ENCODE data around the gene C10orf90.

The C10orf90 gene

GRCh38 chr10:126516515-126516914, 154.0 kb downstream of the C10orf90 start:
- TF ChIP-seq EZH2phosphoT487 (IDR thresholded peaks at IDR 0.05; ENCODE audit: borderline replicate concordance, low read length) = no peak
- TF ChIP-seq, protein P1, sequence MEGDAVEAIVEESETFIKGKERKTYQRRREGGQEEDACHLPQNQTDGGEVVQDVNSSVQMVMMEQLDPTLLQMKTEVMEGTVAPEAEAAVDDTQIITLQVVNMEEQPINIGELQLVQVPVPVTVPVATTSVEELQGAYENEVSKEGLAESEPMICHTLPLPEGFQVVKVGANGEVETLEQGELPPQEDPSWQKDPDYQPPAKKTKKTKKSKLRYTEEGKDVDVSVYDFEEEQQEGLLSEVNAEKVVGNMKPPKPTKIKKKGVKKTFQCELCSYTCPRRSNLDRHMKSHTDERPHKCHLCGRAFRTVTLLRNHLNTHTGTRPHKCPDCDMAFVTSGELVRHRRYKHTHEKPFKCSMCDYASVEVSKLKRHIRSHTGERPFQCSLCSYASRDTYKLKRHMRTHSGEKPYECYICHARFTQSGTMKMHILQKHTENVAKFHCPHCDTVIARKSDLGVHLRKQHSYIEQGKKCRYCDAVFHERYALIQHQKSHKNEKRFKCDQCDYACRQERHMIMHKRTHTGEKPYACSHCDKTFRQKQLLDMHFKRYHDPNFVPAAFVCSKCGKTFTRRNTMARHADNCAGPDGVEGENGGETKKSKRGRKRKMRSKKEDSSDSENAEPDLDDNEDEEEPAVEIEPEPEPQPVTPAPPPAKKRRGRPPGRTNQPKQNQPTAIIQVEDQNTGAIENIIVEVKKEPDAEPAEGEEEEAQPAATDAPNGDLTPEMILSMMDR (IDR thresholded peaks at IDR 0.05; ENCODE audit: low read depth, low read length, poor library complexity, severe bottlenecking) = no peak
- Histone ChIP-seq H3K36me3 (ENCODE audit: control insufficient read depth, low read length) (no peaks in the 10 kb centered on the region), H4K20me1 (ENCODE audit: control insufficient read depth, insufficient read depth, low read depth, low read length) (no peaks in the 10 kb centered on the region), H3K9me3 (ENCODE audit: control insufficient read depth, insufficient read depth, low read length) (no peaks in the 10 kb centered on the region), H3K79me2 (ENCODE audit: control insufficient read depth, low read length) (no peaks in the 10 kb centered on the region), H3K9me2 (replicated peaks; ENCODE audit: control insufficient read depth, low read length) (no peaks in the 10 kb centered on the region), H3K27ac (ENCODE audit: low read depth, low read length) (no peak overlapping the region), H3K27me3 (ENCODE audit: control insufficient read depth, low read length) (no peaks in the 10 kb centered on the region), H3K4me3 (ENCODE audit: low read length) (no peak overlapping the region), H3F3A (ENCODE audit: control insufficient read depth, insufficient read depth) (no peaks in the 10 kb centered on the region), H3K4me2 (ENCODE audit: low read length) (no peak overlapping the region), H3K4me1 (ENCODE audit: control insufficient read depth, low read length) (no peaks in the 10 kb centered on the region)

DNA sequence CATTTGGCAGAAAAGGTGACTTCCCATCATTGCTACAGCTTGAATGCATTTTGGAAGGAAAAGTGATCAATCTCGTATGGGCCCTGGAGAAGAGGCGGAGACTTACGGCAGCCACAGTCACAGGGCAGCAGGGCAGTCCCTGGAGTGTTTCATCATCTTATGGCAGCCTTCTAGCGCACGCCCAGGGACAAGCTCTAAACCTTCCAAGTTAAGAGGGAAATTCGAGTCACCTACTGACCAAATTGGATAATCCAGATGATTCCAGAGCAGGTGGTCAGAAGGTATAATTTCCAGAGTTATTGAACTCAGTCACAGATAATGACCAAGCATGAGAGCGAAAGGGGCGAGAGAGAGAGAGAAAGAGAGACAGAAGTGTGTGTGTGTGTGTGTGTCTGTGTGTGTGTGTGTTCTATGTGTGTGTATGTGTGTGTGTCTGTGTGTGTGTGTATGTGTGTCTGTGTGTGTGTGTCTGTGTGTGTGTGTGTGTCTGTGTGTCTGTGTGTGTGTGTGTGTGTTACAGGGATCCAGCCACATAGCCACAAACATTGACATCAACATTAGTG, 158.5 kb downstream of the C10orf90 start:
- Histone ChIP-seq H3K9me2 (replicated peaks; ENCODE audit: control insufficient read depth, low read length) (no peaks in the 10 kb centered on the region), H3K9me3 (ENCODE audit: control insufficient read depth, insufficient read depth, low read length) (no peaks in the 10 kb centered on the region), H3K27ac (ENCODE audit: low read depth, low read length) (no peak overlapping the region), H3K79me2 (ENCODE audit: control insufficient read depth, low read length) (no peaks in the 10 kb centered on the region), H3F3A (ENCODE audit: control insufficient read depth, insufficient read depth) (no peaks in the 10 kb centered on the region), H3K36me3 (ENCODE audit: control insufficient read depth, low read length) (no peaks in the 10 kb centered on the region), H3K4me3 (ENCODE audit: low read length) (no peak overlapping the region), H3K27me3 (ENCODE audit: control insufficient read depth, low read length) (no peaks in the 10 kb centered on the region), H3K4me1 (ENCODE audit: control insufficient read depth, low read length) (no peaks in the 10 kb centered on the region), H3K4me2 (ENCODE audit: low read length) (no peak overlapping the region), H4K20me1 (ENCODE audit: control insufficient read depth, insufficient read depth, low read depth, low read length) (no peaks in the 10 kb centered on the region)
- no peak for TF ChIP-seq EZH2phosphoT487 (IDR thresholded peaks at IDR 0.05; ENCODE audit: borderline replicate concordance, low read length)
- TF ChIP-seq, protein P1 (IDR thresholded peaks at IDR 0.05; ENCODE audit: low read depth, low read length, poor library complexity, severe bottlenecking) = no peak

GRCh38 chr10:126509182-126509581, 161.3 kb downstream of the C10orf90 start:
- H3K36me3 ChIP-seq (ENCODE audit: control insufficient read depth, low read length) = no peaks in the 10 kb centered on the region
- H3F3A ChIP-seq (ENCODE audit: control insufficient read depth, insufficient read depth) = no peaks in the 10 kb centered on the region
- no peak overlapping the region for H3K4me3 ChIP-seq (ENCODE audit: low read length)
- no peaks in the 10 kb centered on the region for H3K79me2 ChIP-seq (ENCODE audit: control insufficient read depth, low read length)
- no peaks in the 10 kb centered on the region for H3K27me3 ChIP-seq (ENCODE audit: control insufficient read depth, low read length)
- H3K9me2 ChIP-seq (replicated peaks; ENCODE audit: control insufficient read depth, low read length) = no peaks in the 10 kb centered on the region
- TF ChIP-seq EZH2phosphoT487 (IDR thresholded peaks at IDR 0.05; ENCODE audit: borderline replicate concordance, low read length) = no peak
- TF ChIP-seq, protein P1 (IDR thresholded peaks at IDR 0.05; ENCODE audit: low read depth, low read length, poor library complexity, severe bottlenecking) = no peak
- no peak overlapping the region for H3K27ac ChIP-seq (ENCODE audit: low read depth, low read length)
- no peaks in the 10 kb centered on the region for H4K20me1 ChIP-seq (ENCODE audit: control insufficient read depth, insufficient read depth, low read depth, low read length)
- H3K9me3 ChIP-seq (ENCODE audit: control insufficient read depth, insufficient read depth, low read length) = no peaks in the 10 kb centered on the region
- no peak overlapping the region for H3K4me2 ChIP-seq (ENCODE audit: low read length)
- H3K4me1 ChIP-seq (ENCODE audit: control insufficient read depth, low read length) = no peaks in the 10 kb centered on the region

Data from DOHH2 (cell line).